KG1 (cell line): Measurements from ENCODE around the gene TCF25.

Source experiments
- DNase-seq: peaks from one replicate; lab custom pipeline; 2025; lab: John Stamatoyannopoulos, UW

The TCF25 gene

GRCh38 chr16:89880477-89881367, 7.3 kb downstream of the TCF25 start:
- no peak for DNase-seq

- no peak for DNase-seq
Measured at GRCh38 chr16:89881368-89881730, 8.0 kb downstream of the TCF25 start.

- no peak for DNase-seq
Measured at GRCh38 chr16:89883346-89884040, 10.1 kb downstream of the TCF25 start.

GRCh38 chr16:89884041-89884421, 10.6 kb downstream of the TCF25 start:
- no peak for DNase-seq

- no peak for DNase-seq
Measured at GRCh38 chr16:89887243-89887642, 13.9 kb downstream of the TCF25 start.

GRCh38 chr16:89890200-89890599, 16.8 kb downstream of the TCF25 start:
- no peak for DNase-seq

- DNase-seq, result no peak
Measured at GRCh38 chr16:89890886-89891657, 17.7 kb downstream of the TCF25 start.

- no peak for DNase-seq
Measured at GRCh38 chr16:89892055-89892630, 18.8 kb downstream of the TCF25 start.

- DNase-seq, result no peak
Measured at GRCh38 chr16:89892635-89893034, 19.2 kb downstream of the TCF25 start.

- DNase-seq, result no peak
Measured at GRCh38 chr16:89893642-89894548, 20.5 kb downstream of the TCF25 start.

- no peak for DNase-seq
Measured at GRCh38 chr16:89895482-89896250, 22.3 kb downstream of the TCF25 start.

GRCh38 chr16:89897204-89897603, 23.8 kb downstream of the TCF25 start:
- DNase-seq, result no peak

- no peak for DNase-seq
Measured at GRCh38 chr16:89898201-89898967, 25.0 kb downstream of the TCF25 start.

- DNase-seq, result no peak
Measured at GRCh38 chr16:89899879-89900481, 26.6 kb downstream of the TCF25 start.

- no peak for DNase-seq
Measured at GRCh38 chr16:89900885-89901284, 27.5 kb downstream of the TCF25 start.

GRCh38 chr16:89902980-89903379, 29.6 kb downstream of the TCF25 start:
- DNase-seq, result no peak

- no peak for DNase-seq
Measured at GRCh38 chr16:89903908-89904515, 30.6 kb downstream of the TCF25 start.

GRCh38 chr16:89904606-89905510, 31.5 kb downstream of the TCF25 start:
- DNase-seq, result no peak
